ENCODE measurements around the gene NCKAP5L. TPM values are rescaled to one million over a fixed set of nuclear protein-coding genes. Genes with fewer than 3 reads are reported as not detected.

Gene NCKAP5L
- total RNA-seq, 1 experiment from 2014 or later = 13.3 TPM

DNA sequence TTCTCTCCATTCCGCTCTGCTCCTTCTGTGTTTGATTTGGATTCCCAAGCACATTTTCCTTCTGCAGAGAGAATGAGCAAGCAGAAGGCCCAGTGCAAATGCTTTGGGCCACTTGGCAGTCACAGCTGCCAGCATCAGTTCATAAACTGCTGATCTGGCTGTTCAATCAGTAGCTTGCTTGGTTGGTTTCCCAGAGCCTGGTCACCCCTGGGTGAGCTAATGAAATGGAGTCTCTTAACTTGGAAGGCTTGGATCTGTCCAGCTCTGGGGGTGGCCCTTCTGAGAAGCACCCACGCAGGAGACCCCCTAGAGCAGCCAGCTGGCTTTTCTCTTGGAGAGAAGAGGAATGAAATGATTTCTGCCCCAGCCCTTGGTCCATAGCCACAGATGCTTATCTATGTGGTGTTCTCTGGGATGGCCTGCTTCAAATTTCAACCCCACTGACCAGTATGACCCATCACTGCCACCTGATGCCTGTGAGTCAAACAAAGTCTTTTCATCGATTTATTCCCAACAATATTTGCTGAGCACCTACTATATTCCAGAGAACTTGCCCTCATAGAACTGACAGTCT lies 45.2 kb upstream of the NCKAP5L start:
- Histone ChIP-seq H3K9me2 (replicated peaks; ENCODE audit: low read length) (no peaks in the 10 kb centered on the region), H3F3A (ENCODE audit: low read length, unreplicated experiment) (no peaks in the 10 kb centered on the region), H3K36me3 (ENCODE audit: low read depth, low read length) (no peaks in the 10 kb centered on the region), H3K4me3 (ENCODE audit: low read length) (no peak overlapping the region), H3K79me2 (ENCODE audit: low read length) (no peaks in the 10 kb centered on the region), H4K20me1 (ENCODE audit: low read length) (no peaks in the 10 kb centered on the region), H3K27ac (ENCODE audit: low read length) (no peak overlapping the region), H3K4me1 (ENCODE audit: insufficient read depth, low read length) (no peaks in the 10 kb centered on the region), H3K9me3 (ENCODE audit: low read length) (no peaks in the 10 kb centered on the region), H3K4me2 (ENCODE audit: low read length) (no peak overlapping the region), H2AFZ (ENCODE audit: low read length) (no peak overlapping the region), H3K9ac (ENCODE audit: low read length) (no peak overlapping the region), H3K27me3 (ENCODE audit: low read length) (no peaks in the 10 kb centered on the region)
- DNase-seq (peak; percentile 13), ATAC-seq (peak; percentile 22; the same call in 1 of the 2 replicates)
- no TSS peak for BruUV-seq (replicated peaks)
- POLR2A ChIA-PET (ENCODE audit: unreplicated experiment) = no interaction called here
- CTCF ChIA-PET = interaction anchor here (0.7 kb wide), 1 partner anchor 93 kb away, joined by 3 read pairs; no protein-coding TSS in a partner anchor
- no peak for TF ChIP-seq EZH2phosphoT487 (IDR thresholded peaks at IDR 0.05; ENCODE audit: borderline replicate concordance, low read length)
- TF ChIP-seq, protein P1, sequence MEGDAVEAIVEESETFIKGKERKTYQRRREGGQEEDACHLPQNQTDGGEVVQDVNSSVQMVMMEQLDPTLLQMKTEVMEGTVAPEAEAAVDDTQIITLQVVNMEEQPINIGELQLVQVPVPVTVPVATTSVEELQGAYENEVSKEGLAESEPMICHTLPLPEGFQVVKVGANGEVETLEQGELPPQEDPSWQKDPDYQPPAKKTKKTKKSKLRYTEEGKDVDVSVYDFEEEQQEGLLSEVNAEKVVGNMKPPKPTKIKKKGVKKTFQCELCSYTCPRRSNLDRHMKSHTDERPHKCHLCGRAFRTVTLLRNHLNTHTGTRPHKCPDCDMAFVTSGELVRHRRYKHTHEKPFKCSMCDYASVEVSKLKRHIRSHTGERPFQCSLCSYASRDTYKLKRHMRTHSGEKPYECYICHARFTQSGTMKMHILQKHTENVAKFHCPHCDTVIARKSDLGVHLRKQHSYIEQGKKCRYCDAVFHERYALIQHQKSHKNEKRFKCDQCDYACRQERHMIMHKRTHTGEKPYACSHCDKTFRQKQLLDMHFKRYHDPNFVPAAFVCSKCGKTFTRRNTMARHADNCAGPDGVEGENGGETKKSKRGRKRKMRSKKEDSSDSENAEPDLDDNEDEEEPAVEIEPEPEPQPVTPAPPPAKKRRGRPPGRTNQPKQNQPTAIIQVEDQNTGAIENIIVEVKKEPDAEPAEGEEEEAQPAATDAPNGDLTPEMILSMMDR (conservative IDR thresholded peaks at IDR 0.05; ENCODE audit: low read depth, low read length) = no peak
- no peak for TF ChIP-seq EZH2 (IDR thresholded peaks at IDR 0.05; ENCODE audit: low read length, unreplicated experiment)
- intact Hi-C loops (cut with micrococcal nuclease) = no loop called here

DNA sequence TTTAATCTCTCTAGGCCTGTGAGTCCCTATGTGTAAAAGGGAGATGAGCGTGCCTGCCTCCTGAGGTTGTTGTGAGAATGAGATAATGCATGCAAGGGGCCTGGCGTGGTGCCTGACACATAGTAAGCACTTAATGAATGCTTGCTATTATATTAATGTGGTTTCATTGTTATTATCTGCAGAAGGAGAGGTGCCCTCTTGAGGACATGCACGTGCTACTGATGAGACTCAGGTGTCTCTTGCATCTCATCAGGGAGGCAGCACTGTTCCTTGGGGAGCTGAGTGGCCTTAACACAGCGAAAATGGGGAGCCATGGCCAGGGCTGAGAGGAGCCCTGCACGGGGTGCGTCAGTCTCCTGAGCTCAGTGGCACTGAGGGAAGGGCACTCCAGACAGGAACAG lies 44.6 kb upstream of the NCKAP5L start:
- no peak overlapping the region for H3K27ac ChIP-seq (ENCODE audit: low read length)
- ChIA-PET CTCF (interaction anchor here (0.5 to 0.7 kb wide), 2 partner anchors 94 to 185 kb away, joined by 3 to 4 read pairs; partner anchors contain the start of gene ASIC1), POLR2A (ENCODE audit: unreplicated experiment) (no interaction called here)

More for the DNA sequence above, 44.6 kb upstream of the NCKAP5L start:
- Histone ChIP-seq H3K79me2 (ENCODE audit: low read length) (no peaks in the 10 kb centered on the region), H3F3A (ENCODE audit: low read length, unreplicated experiment) (no peaks in the 10 kb centered on the region), H4K20me1 (ENCODE audit: low read length) (no peaks in the 10 kb centered on the region), H3K27me3 (ENCODE audit: low read length) (no peaks in the 10 kb centered on the region), H3K4me1 (ENCODE audit: insufficient read depth, low read length) (peaks cover 1% of the 10 kb centered on the region; the same call in 1 of the 2 replicates), H3K36me3 (ENCODE audit: low read depth, low read length) (no peaks in the 10 kb centered on the region), H3K9me3 (ENCODE audit: low read length) (no peaks in the 10 kb centered on the region), H3K9me2 (replicated peaks; ENCODE audit: low read length) (no peaks in the 10 kb centered on the region), H3K4me3 (ENCODE audit: low read length) (no peak overlapping the region), H2AFZ (ENCODE audit: low read length) (no peak overlapping the region), H3K9ac (ENCODE audit: low read length) (no peak overlapping the region), H3K4me2 (ENCODE audit: low read length) (no peak overlapping the region)
- intact Hi-C loops (cut with micrococcal nuclease) = no loop called here
- TF ChIP-seq EZH2 (IDR thresholded peaks at IDR 0.05; ENCODE audit: low read length, unreplicated experiment) = no peak
- TF ChIP-seq, protein P1 (conservative IDR thresholded peaks at IDR 0.05; ENCODE audit: low read depth, low read length) = no peak
- TF ChIP-seq EZH2phosphoT487 (IDR thresholded peaks at IDR 0.05; ENCODE audit: borderline replicate concordance, low read length) = no peak
- DNase-seq (no peak), ATAC-seq (peak; percentile 15; the same call in 1 of the 2 replicates)
- BruUV-seq (replicated peaks) = no TSS peak
